GM23248 (cell line): ENCODE results near the gene ZNF467. TPM values are rescaled to one million over a fixed set of nuclear protein-coding genes. Genes with fewer than 3 reads are reported as not detected.

Experiments
- DNase-seq: peaks from one replicate; pipeline ENCODE4 v3.0.0-alpha.2; 2015
- H2AFZ ChIP-seq: fragments of 200-600 bp; sonication (generic); 2 replicates; pipeline ENCODE4 v1.6.1; 2016; ENCODE audit warnings: antibody characterized with exemption
- H3F3A ChIP-seq: fragments of 200-600 bp; sonication (generic); 2 replicates; pipeline ENCODE4 v1.6.1; 2016; ENCODE audit warnings: mild to moderate bottlenecking, antibody characterized with exemption, mixed run types; ENCODE audit not compliant: insufficient read depth
- H3K27ac ChIP-seq: fragments of 200-600 bp; sonication (generic); 2 replicates; pipeline ENCODE4 v1.5.1; 2016; ENCODE audit warnings: mild to moderate bottlenecking
- H3K27me3 ChIP-seq: fragments of 200-600 bp; sonication (generic); replicated peaks from 2 replicates; pipeline ENCODE4 v1.6.1; 2016; ENCODE audit warnings: mild to moderate bottlenecking; ENCODE audit not compliant: insufficient read depth
- H3K36me3 ChIP-seq: fragments of 200-600 bp; sonication (generic); 2 replicates; pipeline ENCODE4 v1.6.1; 2016; ENCODE audit warnings: low read depth, mild to moderate bottlenecking
- H3K4me1 ChIP-seq: fragments of 200-600 bp; sonication (generic); 2 replicates; pipeline ENCODE4 v1.6.1; 2016; ENCODE audit warnings: mild to moderate bottlenecking; ENCODE audit not compliant: insufficient read depth
- H3K4me2 ChIP-seq: fragments of 200-600 bp; sonication (generic); one replicate; pipeline ENCODE4 v1.6.1; 2016; ENCODE audit warnings: mild to moderate bottlenecking; ENCODE audit not compliant: unreplicated experiment
- H3K4me3 ChIP-seq: fragments of 200-600 bp; sonication (generic); 2 replicates; pipeline ENCODE4 v1.5.1; 2016; ENCODE audit warnings: mild to moderate bottlenecking
- H3K79me2 ChIP-seq: fragments of 200-600 bp; sonication (generic); 2 replicates; pipeline ENCODE4 v1.6.1; 2016; ENCODE audit warnings: mild to moderate bottlenecking; ENCODE audit not compliant: insufficient read depth
- H3K9ac ChIP-seq: fragments of 200-600 bp; sonication (generic); 2 replicates; pipeline ENCODE4 v1.6.1; 2016; ENCODE audit warnings: mild to moderate bottlenecking
- H3K9me2 ChIP-seq: fragments of 200-600 bp; sonication (generic); 2 replicates; pipeline ENCODE4 v1.6.1; 2016; ENCODE audit warnings: mixed run types, mild to moderate bottlenecking, moderate library complexity; ENCODE audit not compliant: insufficient read depth
- H3K9me3 ChIP-seq: fragments of 200-600 bp; sonication (generic); one replicate; pipeline ENCODE4 v1.6.1; 2017; ENCODE audit warnings: low read depth
- H4K20me1 ChIP-seq: fragments of 200-600 bp; sonication (generic); 2 replicates; pipeline ENCODE4 v1.6.0; 2016; ENCODE audit not compliant: insufficient read depth
- EZH2 ChIP-seq: fragments of 200-600 bp; sonication (generic); IDR thresholded peaks from 2 replicates; pipeline ENCODE4 v1.6.1; 2018; ENCODE audit warnings: antibody characterized with exemption, mild to moderate bottlenecking; ENCODE audit not compliant: insufficient read depth, poor library complexity, severe bottlenecking
- EZH2phosphoT487 ChIP-seq: fragments of 200-600 bp; sonication (generic); IDR thresholded peaks from 2 replicates; pipeline ENCODE4 v1.6.1; 2018; ENCODE audit warnings: antibody characterized with exemption, moderate library complexity, mild to moderate bottlenecking, low read depth; ENCODE audit not compliant: insufficient read depth
- WGBS, 2 experiments: methylation state at CpG; one replicate each; pipeline ENCODE4 v1.1.6; 2015 to 2017; ENCODE audit warnings: low lambda C conversion rate in 2 of 2, low coverage in 1 of 2; ENCODE audit errors: missing lambda C conversion rate in 2 of 2; 5-methylcytosine and 5-hydroxymethylcytosine counted together
- in situ Hi-C: fragments of 300-500 bp; cut with MboI; formaldehyde crosslinking; loops from 2 replicates; pipeline ENCODE4 v1.15.0; 2020
- polyA plus RNA-seq: library from polyadenylated mRNA; unstranded; fragments of >200 nt; fragmentation: Nextera tagmentation; extraction: Ambion mirVana; gene quantifications from 2 replicates; pipeline ENCODE4 v1.2.1, GENCODE V29; 2016
- total RNA-seq: library from RNA; depleted of rRNA; stranded (reverse); fragments of >200 nt; shearing (Covaris generic); gene quantifications from 2 replicates; pipeline ENCODE4 v1.2.3, GENCODE V29; 2014

The ZNF467 gene
- total and polyA plus RNA-seq, 2 experiments from 2014 or later, result not detected

- H3K27ac ChIP-seq, result no peak overlapping the region
- H3K9me2 ChIP-seq, result no peaks in the 10 kb centered on the region
- H3K9me3 ChIP-seq, result no peaks in the 10 kb centered on the region
- H2AFZ ChIP-seq, result no peak overlapping the region
- no peak for DNase-seq
- 49 to 73% methylated on average over 2 of the region's 2 CpGs for WGBS, 2 experiments
- H3K36me3 ChIP-seq, result no peaks in the 10 kb centered on the region
- TF ChIP-seq EZH2phosphoT487 (no peak), EZH2 (no peak)
- 0 out of 2 replicates have a peak, but pooled peaks cover 4% of the 10 kb centered on the region for H3K27me3 ChIP-seq
- H3K4me3 ChIP-seq, result no peak overlapping the region
- no peak overlapping the region for H3K9ac ChIP-seq
- no peaks in the 10 kb centered on the region for H3K4me1 ChIP-seq
- no peak overlapping the region for H3K4me2 ChIP-seq
- H3K79me2 ChIP-seq, result no peaks in the 10 kb centered on the region
- in situ Hi-C loops, result no loop called here
- no peaks in the 10 kb centered on the region for H3F3A ChIP-seq
- H4K20me1 ChIP-seq, result no peaks in the 10 kb centered on the region
Measured at GRCh38 chr7:149809215-149809614, 35.8 kb upstream of the ZNF467 start.

- DNase-seq, result no peak
- Histone ChIP-seq H3K9me2 (no peaks in the 10 kb centered on the region), H3K4me2 (no peak overlapping the region), H3K4me3 (no peak overlapping the region), H3K79me2 (no peaks in the 10 kb centered on the region), H4K20me1 (no peaks in the 10 kb centered on the region), H2AFZ (no peak overlapping the region), H3K4me1 (no peaks in the 10 kb centered on the region), H3K9me3 (no peaks in the 10 kb centered on the region), H3K27ac (no peak overlapping the region), H3K36me3 (no peaks in the 10 kb centered on the region), H3K27me3 (0 out of 2 replicates have a peak, but pooled peaks cover 4% of the 10 kb centered on the region), H3F3A (no peaks in the 10 kb centered on the region), H3K9ac (no peak overlapping the region)
- TF ChIP-seq EZH2 (no peak), EZH2phosphoT487 (no peak)
- WGBS, 2 experiments, result 48 to 56% methylated on average over 10 of the region's 10 CpGs
- in situ Hi-C loops, result no loop called here
Measured at GRCh38 chr7:149808311-149808710, 34.9 kb upstream of the ZNF467 start.

GRCh38 chr7:149806726-149807125 is 33.3 kb upstream of the ZNF467 start:
- Histone ChIP-seq H3K79me2 (no peaks in the 10 kb centered on the region), H3F3A (no peaks in the 10 kb centered on the region), H3K36me3 (no peaks in the 10 kb centered on the region), H3K27me3 (0 out of 2 replicates have a peak, but pooled peaks cover 4% of the 10 kb centered on the region), H3K4me3 (no peak overlapping the region), H3K27ac (no peak overlapping the region), H4K20me1 (no peaks in the 10 kb centered on the region), H3K9me3 (no peaks in the 10 kb centered on the region), H3K4me2 (no peak overlapping the region), H3K9me2 (no peaks in the 10 kb centered on the region), H3K9ac (no peak overlapping the region), H3K4me1 (no peaks in the 10 kb centered on the region), H2AFZ (no peak overlapping the region)
- no peak for DNase-seq
- 25 to 33% methylated on average over 16 of the region's 16 CpGs for WGBS, 2 experiments
- in situ Hi-C loops, result no loop called here
- no peak for TF ChIP-seq EZH2phosphoT487
- no peak for TF ChIP-seq EZH2

GRCh38 chr7:149804106-149804505 is 30.7 kb upstream of the ZNF467 start:
- DNase-seq, result no peak
- Histone ChIP-seq H3K9ac (no peak overlapping the region), H3K79me2 (no peaks in the 10 kb centered on the region), H3K9me2 (no peaks in the 10 kb centered on the region), H3F3A (no peaks in the 10 kb centered on the region), H3K9me3 (no peaks in the 10 kb centered on the region), H3K4me3 (no peak overlapping the region), H4K20me1 (no peaks in the 10 kb centered on the region), H3K4me1 (no peaks in the 10 kb centered on the region), H3K36me3 (no peaks in the 10 kb centered on the region), H3K4me2 (no peak overlapping the region), H2AFZ (no peak overlapping the region), H3K27ac (no peak overlapping the region), H3K27me3 (no peaks in the 10 kb centered on the region)
- in situ Hi-C loops, result no loop called here
- TF ChIP-seq EZH2 (no peak), EZH2phosphoT487 (no peak)
- WGBS, 2 experiments, result 59 to 60% methylated on average over 9 of the region's 9 CpGs
